KMS-11 (cell line): ENCODE data around the gene TIPIN.

Experiments used
- H2AFZ ChIP-seq: fragments of 200-600 bp; sonication (generic); 2 replicates; pipeline ENCODE4 v1.6.1; 2016; ENCODE audit warnings: antibody characterized with exemption, mixed run types, low read depth
- H3K27ac ChIP-seq: fragments of 200-600 bp; sonication (generic); 2 replicates; pipeline ENCODE4 v1.6.1; 2016; ENCODE audit warnings: mild to moderate bottlenecking, mixed run types
- H3K27me3 ChIP-seq: fragments of 200-600 bp; sonication (generic); 2 replicates; pipeline ENCODE4 v1.6.1; 2017; ENCODE audit warnings: mild to moderate bottlenecking, low read depth, mixed run types, moderate library complexity; ENCODE audit not compliant: insufficient read depth
- H3K36me3 ChIP-seq: fragments of 200-600 bp; sonication (generic); 2 replicates; pipeline ENCODE4 v1.6.1; 2017; ENCODE audit warnings: mild to moderate bottlenecking, mixed run types; ENCODE audit not compliant: insufficient read depth
- H3K4me1 ChIP-seq: fragments of 200-600 bp; sonication (generic); 2 replicates; pipeline ENCODE4 v1.6.1; 2016; ENCODE audit warnings: mild to moderate bottlenecking, low read depth, mixed run types; ENCODE audit not compliant: poor library complexity, severe bottlenecking
- H3K4me2 ChIP-seq: fragments of 200-600 bp; sonication (generic); 2 replicates; pipeline ENCODE4 v1.7.0; 2016; ENCODE audit warnings: mild to moderate bottlenecking, mixed run types
- H3K4me3 ChIP-seq: fragments of 200-600 bp; sonication (generic); IDR thresholded peaks from 2 replicates; pipeline ENCODE4 v1.6.1; 2017; ENCODE audit warnings: low read depth, low read length, mixed read lengths; ENCODE audit not compliant: insufficient read depth
- H3K79me2 ChIP-seq: fragments of 200-600 bp; sonication (generic); 2 replicates; pipeline ENCODE4 v1.6.1; 2016; ENCODE audit warnings: low read depth, mixed run types; ENCODE audit not compliant: insufficient read depth
- H3K9ac ChIP-seq: fragments of 200-600 bp; sonication (generic); 2 replicates; pipeline ENCODE4 v1.6.1; 2016; ENCODE audit warnings: mild to moderate bottlenecking, mixed run types
- H4K20me1 ChIP-seq: fragments of 200-600 bp; sonication (generic); 2 replicates; pipeline ENCODE4 v1.6.1; 2016; ENCODE audit warnings: mild to moderate bottlenecking, mixed run types; ENCODE audit not compliant: insufficient read depth
- CTCF ChIP-seq: fragments of 200-600 bp; sonication (generic); conservative IDR thresholded peaks from 2 replicates; pipeline ENCODE4 v1.6.1; 2017; ENCODE audit warnings: low read depth, mild to moderate bottlenecking, antibody characterized with exemption, low read length, moderate library complexity, mixed read lengths

TIPIN gene

GRCh38 chr15:66287461-66288057 is 68.9 kb downstream of the TIPIN start:
- H3K9ac ChIP-seq: no peak overlapping the region
- no peak overlapping the region for H3K4me3 ChIP-seq
- H3K4me1 ChIP-seq: peaks cover 22% of the 10 kb centered on the region
- no peak overlapping the region for H3K4me2 ChIP-seq
- no peak overlapping the region for H3K27ac ChIP-seq
- no peak overlapping the region for H2AFZ ChIP-seq
- H3K36me3 ChIP-seq: no peaks in the 10 kb centered on the region
- H4K20me1 ChIP-seq: no peaks in the 10 kb centered on the region
- no peaks in the 10 kb centered on the region for H3K79me2 ChIP-seq
- H3K27me3 ChIP-seq: no peaks in the 10 kb centered on the region
- peak; percentile 82 for TF ChIP-seq CTCF
